IgD-negative memory B cell (primary cell): ENCODE measurements around the gene ENTPD3. TPM values are rescaled to one million over a fixed set of nuclear protein-coding genes. Genes with fewer than 3 reads are reported as not detected.

ENCODE experiments used
- H3K27ac Mint-ChIP-seq, 3 donors: one replicate each; pipeline ENCODE4 v1.8.0; 2020 to 2022; ENCODE audit warnings: mild to moderate bottlenecking in 3 of 3, mixed read lengths in 3 of 3, moderate library complexity in 1 of 3
- H3K27me3 Mint-ChIP-seq: one replicate; pipeline ENCODE4 v1.8.0; 2021; ENCODE audit warnings: mixed read lengths
- H3K36me3 Mint-ChIP-seq: one replicate; pipeline ENCODE4 v1.8.0; 2020; ENCODE audit warnings: mild to moderate bottlenecking, mixed read lengths
- H3K4me1 Mint-ChIP-seq, 3 donors: one replicate each; pipeline ENCODE4 v1.8.0; 2020 to 2022; ENCODE audit warnings: mixed read lengths in 3 of 3, mild to moderate bottlenecking in 1 of 3
- H3K4me3 Mint-ChIP-seq, 4 donors: one replicate each; pipeline ENCODE4 v1.8.0; 2020 to 2022; ENCODE audit warnings: mild to moderate bottlenecking in 4 of 4, mixed read lengths in 4 of 4, moderate library complexity in 3 of 4
- H3K9me3 Mint-ChIP-seq, 3 donors: one replicate each; pipeline ENCODE4 v1.8.0; 2020 to 2021; ENCODE audit warnings: mixed read lengths in 3 of 3, mild to moderate bottlenecking in 1 of 3
- polyA plus RNA-seq: library from polyadenylated mRNA; unstranded; fragments of 300-500 nt; fragmentation: Illumina TruSeq; gene quantifications from one replicate; pipeline ENCODE4 v1.2.3, GENCODE V29; 2021

The ENTPD3 gene
- polyA plus RNA-seq, 1 donor from 2014 or later: 0.21 TPM

DNA sequence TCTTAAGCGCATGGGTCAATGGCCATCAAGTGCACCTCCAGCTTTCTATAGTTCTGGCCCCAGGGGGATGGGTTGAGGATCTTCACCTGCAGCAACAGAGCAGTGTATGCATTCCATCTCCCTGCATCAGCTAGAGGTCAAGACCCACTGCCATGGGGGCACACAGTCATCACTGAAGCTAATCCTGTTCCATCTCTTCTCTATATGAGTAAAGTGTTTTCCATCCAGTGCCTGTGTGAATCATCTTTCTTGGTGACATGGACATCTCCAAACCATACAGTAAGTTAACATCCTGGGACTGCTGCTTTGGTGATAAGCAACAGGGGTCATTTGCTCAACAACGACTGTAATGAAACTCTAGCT is 4.4 kb upstream of the ENTPD3 start:
- Mint-ChIP-seq H3K4me3 (no peak overlapping the region), H3K36me3 (no peaks in the 10 kb centered on the region), H3K27ac (no peak overlapping the region), H3K27me3 (peaks cover 7% of the 10 kb centered on the region), H3K4me1 (peaks cover 2 to 7% (median 6%) of the 10 kb centered on the region in 3 donors), H3K9me3 (peaks cover 2 to 7% (median 5%) of the 10 kb centered on the region in 3 donors)

DNA sequence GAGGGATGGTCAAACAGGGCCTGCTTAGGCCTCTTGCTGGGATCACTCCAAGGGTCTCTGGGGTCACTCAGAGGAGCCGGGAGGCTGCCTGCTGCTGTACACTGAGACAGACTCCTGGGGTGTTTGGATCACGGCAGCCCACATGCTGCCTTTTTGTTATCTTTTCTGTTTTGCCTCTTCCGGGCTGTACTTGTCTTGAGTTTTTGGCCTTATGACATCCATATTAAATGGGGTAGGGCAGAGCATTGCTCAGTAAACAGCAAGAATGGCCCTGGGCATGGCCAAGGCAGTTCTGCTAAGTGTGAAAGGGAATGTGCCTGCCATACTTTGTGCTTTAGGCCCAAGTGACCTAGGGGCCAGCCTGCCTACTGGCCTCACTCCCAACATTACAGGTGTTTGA is 771 bp upstream of the ENTPD3 start:
- peaks cover 14% of the 10 kb centered on the region for H3K27me3 Mint-ChIP-seq
- H3K4me3 Mint-ChIP-seq: no peak overlapping the region

DNA sequence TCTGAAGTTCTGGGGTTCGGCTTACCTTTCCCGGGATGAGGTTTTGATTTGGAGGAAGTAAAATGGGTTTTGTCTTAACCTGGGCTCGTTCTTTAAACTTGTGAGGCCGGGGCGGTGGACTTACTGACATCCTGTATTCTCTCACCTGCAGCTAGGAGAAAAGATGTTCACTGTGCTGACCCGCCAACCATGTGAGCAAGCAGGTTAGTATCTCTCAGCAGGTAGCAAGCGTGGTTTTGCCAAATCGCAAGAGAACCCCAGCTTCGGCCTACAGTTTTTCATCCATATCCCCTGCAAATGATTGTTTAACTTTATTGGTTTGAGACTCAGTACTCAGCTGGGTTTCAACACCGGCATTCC is 891 bp downstream of the ENTPD3 start:
- Mint-ChIP-seq H3K4me3 (peak overlapping the region in 1 of 4 donors; percentile 28), H3K27ac (no peak overlapping the region), H3K9me3 (peaks cover 0 to 1% (median 0%) of the 10 kb centered on the region in 3 donors), H3K36me3 (peaks cover 1% of the 10 kb centered on the region), H3K27me3 (peaks cover 18% of the 10 kb centered on the region), H3K4me1 (peaks cover 2 to 7% (median 6%) of the 10 kb centered on the region in 3 donors)

More for the DNA sequence above, 771 bp upstream of the ENTPD3 start:
- H3K36me3 Mint-ChIP-seq: no peaks in the 10 kb centered on the region
- H3K27ac Mint-ChIP-seq: no peak overlapping the region
- H3K4me1 Mint-ChIP-seq: peaks cover 2 to 7% (median 6%) of the 10 kb centered on the region in 3 donors
- peaks cover 0 to 1% (median 0%) of the 10 kb centered on the region in 3 donors for H3K9me3 Mint-ChIP-seq

DNA sequence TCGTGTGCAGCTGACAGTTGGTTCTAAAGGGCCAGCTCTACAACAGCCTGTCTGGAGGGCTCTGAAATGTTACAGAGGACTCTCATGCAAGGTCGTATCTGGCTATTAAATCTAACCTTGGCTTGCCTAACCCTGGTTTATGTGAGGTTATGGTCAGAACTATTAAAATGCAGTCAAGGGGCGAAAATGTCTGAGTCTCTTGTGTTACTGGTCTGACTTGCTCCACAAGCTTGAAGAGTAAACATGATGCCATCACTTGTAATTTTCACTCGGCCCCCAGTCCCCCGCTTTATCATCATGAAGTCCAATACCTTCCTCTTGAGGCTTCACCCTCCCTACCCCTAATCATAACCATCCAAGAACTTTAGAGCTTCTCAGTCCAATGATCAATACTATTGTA is 9.4 kb downstream of the ENTPD3 start:
- peaks cover 7% of the 10 kb centered on the region for H3K36me3 Mint-ChIP-seq
- peaks cover 4% of the 10 kb centered on the region for H3K27me3 Mint-ChIP-seq
- H3K9me3 Mint-ChIP-seq: peaks cover 0 to 8% (median 3%) of the 10 kb centered on the region in 3 donors
- H3K27ac Mint-ChIP-seq: no peak overlapping the region
- H3K4me3 Mint-ChIP-seq: no peak overlapping the region
- H3K4me1 Mint-ChIP-seq: no peaks in the 10 kb centered on the region

DNA sequence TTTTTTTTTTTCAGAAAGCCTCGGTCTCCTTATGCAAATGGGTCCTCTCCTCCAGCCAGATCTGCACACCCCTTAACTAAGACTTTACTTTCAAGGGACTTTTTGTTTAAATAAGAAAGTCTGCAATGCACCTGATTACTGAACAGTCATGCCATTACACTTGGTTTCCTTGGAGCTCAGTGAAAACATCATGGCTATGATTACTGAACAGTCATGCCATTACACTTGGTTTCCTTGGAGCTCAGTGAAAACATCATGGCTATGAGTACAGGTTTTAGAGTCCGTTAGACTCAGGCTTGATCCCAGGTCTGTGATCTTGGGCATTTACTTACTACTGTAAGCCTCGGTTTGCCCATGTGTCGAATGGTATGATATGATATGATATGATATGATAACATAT is 10.1 kb downstream of the ENTPD3 start:
- Mint-ChIP-seq H3K36me3 (peaks cover 5% of the 10 kb centered on the region), H3K9me3 (peaks cover 0 to 8% (median 3%) of the 10 kb centered on the region in 3 donors)

DNA sequence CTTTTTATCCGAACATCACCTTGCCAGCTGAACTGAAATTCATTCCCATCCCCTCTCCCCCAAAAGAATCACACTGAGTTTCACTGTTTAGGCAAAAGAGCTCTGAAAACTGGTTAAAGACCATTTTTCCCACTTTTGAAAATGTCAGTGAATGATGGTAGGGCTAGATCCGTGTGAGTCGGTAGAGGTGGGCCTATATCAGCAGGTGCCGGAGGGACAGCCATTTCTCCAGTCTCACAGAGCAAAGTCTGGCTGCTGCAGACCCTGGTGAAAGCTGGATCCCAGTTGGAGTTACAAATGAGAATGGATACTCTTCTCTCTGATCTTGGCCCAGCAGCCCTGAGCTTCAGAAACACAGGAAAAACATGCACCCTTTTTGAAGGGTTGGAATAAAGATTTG is 10.9 kb downstream of the ENTPD3 start:
- no peaks in the 10 kb centered on the region for H3K27me3 Mint-ChIP-seq
- no peak overlapping the region for H3K27ac Mint-ChIP-seq
- H3K36me3 Mint-ChIP-seq: peaks cover 5% of the 10 kb centered on the region
- H3K4me1 Mint-ChIP-seq: no peaks in the 10 kb centered on the region
- peaks cover 0 to 8% (median 3%) of the 10 kb centered on the region in 3 donors for H3K9me3 Mint-ChIP-seq
- no peak overlapping the region for H3K4me3 Mint-ChIP-seq

More for the DNA sequence above, 10.1 kb downstream of the ENTPD3 start:
- H3K27me3 Mint-ChIP-seq: peaks cover 4% of the 10 kb centered on the region
- H3K4me3 Mint-ChIP-seq: no peak overlapping the region
- H3K27ac Mint-ChIP-seq: no peak overlapping the region
- H3K4me1 Mint-ChIP-seq: no peaks in the 10 kb centered on the region

DNA sequence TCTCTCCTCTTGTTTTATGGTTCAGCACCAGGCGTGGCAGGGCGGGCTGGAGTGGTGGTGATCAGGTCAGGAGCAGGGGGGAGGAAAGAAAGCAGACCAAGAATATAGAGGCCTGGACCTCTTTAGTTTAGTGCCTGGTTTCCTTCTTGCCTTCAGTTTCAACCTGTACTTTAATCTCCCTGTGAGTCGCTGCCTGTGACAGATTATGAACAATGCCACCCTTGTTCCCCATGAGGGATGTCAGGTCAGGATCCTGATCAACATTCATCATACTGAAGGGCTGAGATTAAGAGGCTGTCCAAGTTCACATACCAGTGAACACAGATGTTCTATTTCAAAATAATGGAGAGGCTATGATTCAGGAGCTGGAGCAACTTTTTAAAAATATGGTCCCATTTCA is 11.4 kb downstream of the ENTPD3 start:
- Mint-ChIP-seq H3K9me3 (peaks cover 0 to 8% (median 3%) of the 10 kb centered on the region in 3 donors), H3K27me3 (no peaks in the 10 kb centered on the region), H3K4me1 (no peaks in the 10 kb centered on the region), H3K4me3 (no peak overlapping the region), H3K36me3 (peaks cover 5% of the 10 kb centered on the region), H3K27ac (no peak overlapping the region)

DNA sequence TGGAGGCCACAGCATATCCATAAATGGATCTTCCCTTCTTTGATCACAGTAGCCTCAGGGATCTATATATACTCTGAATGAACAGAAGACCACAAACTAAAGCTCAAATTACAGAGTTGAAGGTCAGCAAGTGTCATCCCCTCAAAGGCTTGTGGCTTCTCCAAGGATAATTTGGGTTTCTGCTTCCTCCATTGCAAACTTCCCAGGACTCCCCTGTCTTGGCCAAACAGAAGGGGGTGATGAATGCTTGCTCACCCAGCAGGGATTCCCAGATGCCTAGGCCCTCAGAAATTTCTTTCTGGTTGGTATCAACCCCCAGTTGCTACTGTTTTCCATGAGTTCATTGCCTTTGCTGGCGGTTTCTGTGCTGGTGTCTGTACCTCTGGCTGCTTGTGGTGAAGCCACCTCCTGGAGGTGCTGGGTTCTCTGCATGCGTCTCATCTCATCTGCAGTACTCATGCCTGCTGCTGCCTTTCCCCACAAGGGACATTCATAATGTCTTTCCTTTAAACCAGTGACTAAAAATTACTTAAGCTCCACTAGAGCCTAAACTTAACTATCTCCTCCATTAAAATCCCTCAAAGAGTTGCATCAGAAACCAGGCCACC is 17.7 kb downstream of the ENTPD3 start:
- Mint-ChIP-seq H3K36me3 (peaks cover 2% of the 10 kb centered on the region), H3K4me1 (no peaks in the 10 kb centered on the region), H3K27me3 (no peaks in the 10 kb centered on the region), H3K9me3 (no peaks in the 10 kb centered on the region), H3K27ac (no peak overlapping the region), H3K4me3 (no peak overlapping the region)

DNA sequence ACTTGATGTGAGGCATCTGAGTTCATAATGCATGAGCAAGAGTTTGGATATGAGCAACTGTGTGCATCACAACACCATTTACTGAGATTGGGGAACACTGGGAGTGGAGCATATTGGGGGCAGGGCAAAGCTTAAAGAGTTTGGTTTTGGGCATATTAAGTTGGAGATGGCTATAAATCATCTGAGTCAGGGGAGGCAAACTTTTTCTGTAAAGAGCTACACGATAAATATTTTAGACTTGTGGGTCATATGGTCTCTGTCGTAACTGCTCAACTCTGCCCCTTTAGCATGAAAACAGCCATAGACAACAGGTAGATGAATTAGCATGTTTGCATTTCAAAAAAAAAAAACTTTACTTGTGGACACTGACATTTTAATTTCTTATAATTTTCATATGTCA is 20.0 kb downstream of the ENTPD3 start:
- no peaks in the 10 kb centered on the region for H3K4me1 Mint-ChIP-seq
- H3K27ac Mint-ChIP-seq: no peak overlapping the region

DNA sequence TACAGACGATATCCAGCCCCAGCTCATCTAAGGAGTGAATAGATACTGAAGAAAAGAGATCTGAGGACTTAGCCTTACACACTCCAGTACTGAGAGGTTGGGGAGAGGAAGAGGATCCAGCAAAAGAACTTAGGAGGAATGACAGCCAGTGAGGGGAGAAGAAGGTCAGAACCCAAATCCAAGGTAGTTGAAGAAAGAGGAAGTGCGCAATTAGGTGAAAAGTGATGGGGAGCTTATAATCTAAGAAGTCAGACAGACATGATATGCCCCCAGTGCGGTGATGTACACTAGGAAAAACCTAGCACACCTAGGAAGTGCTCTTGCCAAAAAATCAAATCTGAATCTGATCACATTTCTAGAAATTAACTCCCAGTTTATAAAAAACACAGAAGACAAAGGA is 20.6 kb downstream of the ENTPD3 start:
- H3K4me1 Mint-ChIP-seq: no peaks in the 10 kb centered on the region
- no peaks in the 10 kb centered on the region for H3K9me3 Mint-ChIP-seq
- peaks cover 1% of the 10 kb centered on the region for H3K27me3 Mint-ChIP-seq
- no peaks in the 10 kb centered on the region for H3K36me3 Mint-ChIP-seq
- no peak overlapping the region for H3K27ac Mint-ChIP-seq
- H3K4me3 Mint-ChIP-seq: no peak overlapping the region

More for the DNA sequence above, 20.0 kb downstream of the ENTPD3 start:
- Mint-ChIP-seq H3K9me3 (no peaks in the 10 kb centered on the region), H3K4me3 (no peak overlapping the region), H3K27me3 (peaks cover 1% of the 10 kb centered on the region), H3K36me3 (no peaks in the 10 kb centered on the region)

DNA sequence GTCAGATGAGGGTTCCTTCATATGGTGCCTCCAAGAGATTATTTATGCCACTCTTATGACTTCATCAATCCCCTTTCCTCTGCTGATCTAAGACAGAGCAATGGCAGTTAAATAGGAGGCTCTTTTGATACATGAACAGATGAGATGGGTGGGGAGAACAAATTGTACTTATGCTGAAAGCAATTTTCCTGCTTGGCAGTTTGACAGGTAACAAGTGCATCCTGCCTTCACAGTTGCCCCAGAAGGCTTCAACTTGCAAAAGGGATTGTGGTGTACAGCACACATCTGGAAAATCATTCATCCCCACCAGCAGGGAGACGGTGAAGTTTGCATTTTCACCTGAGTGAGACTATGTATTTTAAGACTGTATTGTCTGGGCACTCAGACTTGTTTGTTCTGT is 27.3 kb downstream of the ENTPD3 start:
- Mint-ChIP-seq H3K27ac (peak overlapping the region in 1 of 3 donors; percentile 2), H3K4me3 (no peak overlapping the region), H3K9me3 (no peaks in the 10 kb centered on the region), H3K4me1 (no peaks in the 10 kb centered on the region), H3K36me3 (peaks cover 2% of the 10 kb centered on the region), H3K27me3 (peaks cover 3% of the 10 kb centered on the region)

DNA sequence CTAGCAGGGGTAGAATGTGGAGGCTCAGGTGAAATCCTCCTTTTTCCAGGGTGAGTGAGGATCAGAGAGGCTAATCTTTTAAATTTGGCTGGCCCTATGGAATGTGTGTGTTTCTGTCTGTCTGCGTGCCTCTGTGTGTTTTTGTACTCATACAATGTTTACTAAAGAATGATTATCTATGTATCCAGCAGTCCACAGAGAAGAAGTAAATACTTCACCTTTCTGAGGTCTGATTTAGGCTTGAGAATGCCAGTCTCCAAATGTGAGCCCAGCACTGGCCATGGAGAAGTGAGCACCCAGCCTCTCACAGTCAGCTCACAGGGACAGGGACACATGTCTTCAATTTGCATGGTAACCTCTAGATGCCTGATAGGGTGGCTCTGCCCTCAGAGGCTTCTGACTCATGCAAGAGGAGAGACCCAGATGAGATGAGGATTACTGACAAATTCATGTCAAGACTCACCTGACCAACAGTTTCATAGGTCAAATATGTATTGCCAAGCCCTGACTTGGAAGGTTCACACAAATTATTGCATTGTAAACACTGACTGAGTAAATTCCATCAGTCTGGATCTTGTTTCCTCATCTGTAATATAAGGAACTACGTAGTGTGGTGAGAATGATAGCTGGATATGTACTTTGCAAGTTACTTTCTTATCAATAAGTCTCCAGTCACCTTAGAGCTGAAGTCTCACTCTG is 31.0 kb downstream of the ENTPD3 start:
- no peak overlapping the region for H3K27ac Mint-ChIP-seq
- no peaks in the 10 kb centered on the region for H3K4me1 Mint-ChIP-seq
- H3K4me3 Mint-ChIP-seq: no peak overlapping the region
- peaks cover 7% of the 10 kb centered on the region for H3K36me3 Mint-ChIP-seq
- H3K27me3 Mint-ChIP-seq: peaks cover 2% of the 10 kb centered on the region
- H3K9me3 Mint-ChIP-seq: no peaks in the 10 kb centered on the region

DNA sequence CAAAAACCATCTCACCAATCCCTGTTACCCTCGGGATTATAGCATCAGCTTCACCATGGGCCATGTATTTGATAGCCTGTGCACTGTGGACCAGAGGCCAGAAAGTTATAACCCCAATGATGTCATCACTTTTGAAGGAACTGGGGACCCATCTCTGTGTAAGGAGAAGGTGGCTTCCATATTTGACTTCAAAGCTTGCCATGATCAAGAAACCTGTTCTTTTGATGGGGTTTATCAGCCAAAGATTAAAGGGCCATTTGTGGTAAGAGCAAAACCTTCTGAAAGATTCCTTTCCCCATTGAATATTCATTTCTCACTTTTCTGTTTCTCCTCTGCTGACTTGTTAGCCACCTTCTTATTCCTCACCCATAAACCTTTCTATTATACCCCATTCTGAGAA is 35.9 kb downstream of the ENTPD3 start:
- Mint-ChIP-seq H3K27ac (no peak overlapping the region), H3K4me3 (no peak overlapping the region), H3K36me3 (peaks cover 14% of the 10 kb centered on the region), H3K9me3 (no peaks in the 10 kb centered on the region), H3K4me1 (no peaks in the 10 kb centered on the region), H3K27me3 (no peaks in the 10 kb centered on the region)

DNA sequence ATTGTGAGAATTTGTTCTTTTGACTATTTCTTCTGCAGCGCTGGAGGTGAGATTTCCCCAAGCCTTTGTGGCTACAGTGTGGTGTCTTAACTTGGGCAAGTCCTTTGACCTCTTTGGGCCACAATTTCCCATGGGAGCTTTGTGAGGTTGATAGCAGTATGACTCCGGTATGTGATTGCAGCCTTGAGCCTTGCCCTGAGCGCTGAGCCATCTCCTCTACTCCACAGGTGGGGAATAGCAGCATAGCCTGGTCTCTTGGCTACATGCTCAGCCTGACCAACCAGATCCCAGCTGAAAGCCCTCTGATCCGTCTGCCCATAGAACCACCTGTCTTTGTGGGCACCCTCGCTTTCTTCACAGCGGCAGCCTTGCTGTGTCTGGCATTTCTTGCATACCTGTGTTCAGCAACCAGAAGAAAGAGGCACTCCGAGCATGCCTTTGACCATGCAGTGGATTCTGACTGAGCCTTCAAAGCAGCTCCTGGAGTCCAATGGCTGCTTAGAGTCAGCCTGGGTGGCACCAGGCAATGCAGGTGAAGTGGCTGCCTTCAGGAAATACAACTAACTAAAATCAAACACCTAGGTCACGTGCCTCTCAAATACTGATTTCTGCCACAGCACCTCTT is 40.2 kb downstream of the ENTPD3 start:
- Mint-ChIP-seq H3K27me3 (no peaks in the 10 kb centered on the region), H3K4me1 (no peaks in the 10 kb centered on the region), H3K36me3 (peaks cover 14% of the 10 kb centered on the region), H3K4me3 (no peak overlapping the region), H3K27ac (no peak overlapping the region), H3K9me3 (no peaks in the 10 kb centered on the region)

DNA sequence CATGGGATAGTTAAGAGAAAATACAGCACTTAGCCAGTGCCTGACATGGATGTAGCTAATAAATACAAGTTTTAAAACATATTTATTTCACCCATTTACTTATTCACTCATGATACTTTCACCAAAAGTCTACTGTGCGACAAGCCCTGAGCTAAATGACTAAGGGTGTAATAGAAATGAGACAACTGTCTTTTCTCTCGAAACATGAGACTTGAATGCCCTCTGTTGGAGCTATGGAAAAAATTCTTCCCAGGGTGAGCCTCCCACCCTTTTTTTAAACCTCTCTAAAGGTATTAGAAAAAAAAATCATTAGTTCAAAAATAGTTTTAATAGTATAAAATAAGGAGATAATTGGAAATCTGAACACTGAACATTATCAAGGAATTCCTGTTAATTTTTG is 45.8 kb downstream of the ENTPD3 start:
- no peaks in the 10 kb centered on the region for H3K27me3 Mint-ChIP-seq
- peaks cover 6% of the 10 kb centered on the region for H3K36me3 Mint-ChIP-seq
- H3K4me1 Mint-ChIP-seq: no peaks in the 10 kb centered on the region
- H3K27ac Mint-ChIP-seq: no peak overlapping the region
- H3K9me3 Mint-ChIP-seq: no peaks in the 10 kb centered on the region
- no peak overlapping the region for H3K4me3 Mint-ChIP-seq

DNA sequence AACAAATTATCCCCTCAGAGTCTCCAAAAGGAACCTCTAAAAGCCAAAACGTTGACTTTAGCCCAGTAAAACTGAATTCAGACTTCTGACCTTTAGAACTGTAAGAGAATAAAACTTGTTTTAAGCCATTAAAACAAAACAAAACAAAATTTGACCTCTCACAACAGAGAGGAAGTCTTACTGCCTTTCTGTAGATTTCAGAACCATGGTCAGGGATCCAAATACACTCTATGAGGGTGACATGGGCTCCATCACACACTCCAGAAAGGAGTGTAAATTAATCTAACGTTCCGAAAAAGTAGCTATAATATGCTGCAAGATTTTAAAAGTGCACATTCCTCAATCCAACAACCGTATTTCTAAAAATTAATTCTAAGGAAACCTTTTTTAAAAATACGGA is 50.9 kb downstream of the ENTPD3 start:
- Mint-ChIP-seq H3K27ac (no peak overlapping the region), H3K4me3 (no peak overlapping the region), H3K27me3 (no peaks in the 10 kb centered on the region), H3K9me3 (no peaks in the 10 kb centered on the region), H3K4me1 (no peaks in the 10 kb centered on the region), H3K36me3 (peaks cover 5% of the 10 kb centered on the region)
